Measurements from ENCODE around the gene PCDHGB5. TPM values are rescaled to one million over a fixed set of nuclear protein-coding genes. Genes with fewer than 3 reads are reported as not detected.

Gene PCDHGB5
- total RNA-seq, 1 experiment from 2014 or later = 3.2 TPM

DNA sequence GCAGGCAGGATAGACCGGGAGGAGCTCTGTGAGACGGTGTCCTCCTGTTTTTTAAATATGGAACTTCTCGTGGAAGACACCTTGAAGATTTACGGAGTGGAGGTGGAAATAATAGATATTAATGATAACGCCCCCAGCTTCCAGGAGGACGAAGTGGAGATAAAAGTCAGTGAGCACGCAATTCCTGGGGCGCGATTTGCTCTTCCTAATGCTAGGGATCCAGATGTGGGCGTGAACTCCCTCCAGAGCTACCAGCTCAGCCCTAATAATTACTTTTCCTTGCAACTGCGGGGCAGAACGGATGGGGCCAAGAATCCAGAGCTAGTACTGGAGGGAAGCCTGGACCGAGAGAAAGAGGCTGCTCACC, 23.7 kb downstream of the PCDHGB5 start:
- TF ChIP-seq CTCF (IDR thresholded peaks at IDR 0.05; ENCODE audit: unreplicated experiment) = no peak
- POLR2A ChIA-PET = interaction anchor here (0.9 kb wide), 1 partner anchor 137 kb away, joined by 3 read pairs; no protein-coding TSS in a partner anchor

GRCh38 chr5:141422742-141423291, 25.1 kb downstream of the PCDHGB5 start:
- ChIA-PET CTCF (interaction anchor here (1.2 kb wide), 1 partner anchor 10 kb away, joined by 4 read pairs; the partner anchor contains the start of gene PCDHGA10), POLR2A (interaction anchor here (0.6 kb wide), 1 partner anchor 94 kb away, joined by 3 read pairs; no protein-coding TSS in a partner anchor)
- Mint-ChIP-seq H3K27me3 (ENCODE audit: insufficient read depth, unreplicated experiment) (no peaks in the 10 kb centered on the region), H3K27ac (ENCODE audit: low read depth, unreplicated experiment) (no peak overlapping the region), H3K4me1 (ENCODE audit: insufficient read depth, unreplicated experiment) (no peaks in the 10 kb centered on the region), H3K9me3 (ENCODE audit: unreplicated experiment) (peaks cover 41% of the 10 kb centered on the region), H3K36me3 (ENCODE audit: insufficient read depth, unreplicated experiment) (no peaks in the 10 kb centered on the region), H3K4me3 (ENCODE audit: unreplicated experiment) (no peak overlapping the region)
- intact Hi-C loops (cut with micrococcal nuclease) = no loop called here
- no TSS peak for BruUV-seq (replicated peaks)
- TF ChIP-seq CTCF (IDR thresholded peaks at IDR 0.05; ENCODE audit: unreplicated experiment) = no peak
- no peak for DNase-seq (ENCODE audit: unreplicated experiment)

More for the DNA sequence above, 23.7 kb downstream of the PCDHGB5 start:
- no TSS peak for BruUV-seq (replicated peaks)
- CTCF ChIA-PET = interaction anchor here (0.7 to 2.6 kb wide), 7 partner anchors 8 to 183 kb away, joined by 3 to 9 read pairs (median 4); partner anchors contain the start of genes PCDHGA10, PCDHGA12 and PCDHGC3
- intact Hi-C loops (cut with micrococcal nuclease) = no loop called here
- H3K27ac Mint-ChIP-seq (ENCODE audit: low read depth, unreplicated experiment) = no peak overlapping the region
- H3K4me3 Mint-ChIP-seq (ENCODE audit: unreplicated experiment) = no peak overlapping the region
- no peaks in the 10 kb centered on the region for H3K36me3 Mint-ChIP-seq (ENCODE audit: insufficient read depth, unreplicated experiment)
- H3K27me3 Mint-ChIP-seq (ENCODE audit: insufficient read depth, unreplicated experiment) = no peaks in the 10 kb centered on the region
- no peak for DNase-seq (ENCODE audit: unreplicated experiment)
- no peaks in the 10 kb centered on the region for H3K4me1 Mint-ChIP-seq (ENCODE audit: insufficient read depth, unreplicated experiment)
- H3K9me3 Mint-ChIP-seq (ENCODE audit: unreplicated experiment) = peaks cover 34% of the 10 kb centered on the region

- POLR2A ChIA-PET = interaction anchor here (1.2 kb wide), 1 partner anchor 10 kb away, joined by 4 read pairs; no protein-coding TSS in a partner anchor
- no peaks in the 10 kb centered on the region for H3K36me3 Mint-ChIP-seq (ENCODE audit: insufficient read depth, unreplicated experiment)
- peaks cover 45% of the 10 kb centered on the region for H3K9me3 Mint-ChIP-seq (ENCODE audit: unreplicated experiment)
- BruUV-seq (replicated peaks) = no TSS peak
- H3K4me1 Mint-ChIP-seq (ENCODE audit: insufficient read depth, unreplicated experiment) = no peaks in the 10 kb centered on the region
- no peak overlapping the region for H3K27ac Mint-ChIP-seq (ENCODE audit: low read depth, unreplicated experiment)
- no peak for TF ChIP-seq CTCF (IDR thresholded peaks at IDR 0.05; ENCODE audit: unreplicated experiment)
- no peak overlapping the region for H3K4me3 Mint-ChIP-seq (ENCODE audit: unreplicated experiment)
- H3K27me3 Mint-ChIP-seq (ENCODE audit: insufficient read depth, unreplicated experiment) = no peaks in the 10 kb centered on the region
- DNase-seq (ENCODE audit: unreplicated experiment) = no peak
- CTCF ChIA-PET = no interaction called here
- intact Hi-C loops (cut with micrococcal nuclease) = no loop called here
Measured at GRCh38 chr5:141427783-141428426, 30.2 kb downstream of the PCDHGB5 start.

GRCh38 chr5:141430332-141431113, 32.8 kb downstream of the PCDHGB5 start, which contains the start of gene PCDHGA12:
TSS of gene PCDHGA12 (plus strand) at chr5:141430507. CDS start at chr5:141430760, 253 bp downstream.
- POLR2A ChIA-PET = interaction anchor here (0.7 to 1.0 kb wide), 3 partner anchors 9 to 46 kb away, joined by 3 read pairs; no protein-coding TSS in a partner anchor
- Mint-ChIP-seq H3K27ac (ENCODE audit: low read depth, unreplicated experiment) (no peak within 1 kb of the TSS), H3K4me1 (ENCODE audit: insufficient read depth, unreplicated experiment) (no peaks in the 10 kb centered on the region), H3K9me3 (ENCODE audit: unreplicated experiment) (peaks cover 58% of the 10 kb centered on the region), H3K36me3 (ENCODE audit: insufficient read depth, unreplicated experiment) (no peaks in the 10 kb centered on the region), H3K27me3 (ENCODE audit: insufficient read depth, unreplicated experiment) (no peaks in the 10 kb centered on the region), H3K4me3 (ENCODE audit: unreplicated experiment) (peak within 1 kb of the TSS; percentile 19)
- CTCF ChIA-PET = interaction anchor here (0.5 to 1.4 kb wide), 9 partner anchors 8 to 244 kb away, joined by 3 to 9 read pairs (median 3); partner anchors contain the start of genes PCDHGA11, PCDHGB7 and PCDHGC3
- no TSS peak for BruUV-seq (replicated peaks)
- intact Hi-C loops (cut with micrococcal nuclease) = loop anchor here (1.0 kb wide), 1 partner anchor 94 kb away; no protein-coding TSS in a partner anchor
- DNase-seq (ENCODE audit: unreplicated experiment) = peak; percentile 89
- peak; percentile 30 for TF ChIP-seq CTCF (IDR thresholded peaks at IDR 0.05; ENCODE audit: unreplicated experiment)

Measured in MCF 10A (cell line).